DOHH2 (cell line): ENCODE data around the gene NT5DC3.

Experiments used
- EZH2phosphoT487 ChIP-seq: fragments of 200-600 bp; sonication (generic); IDR thresholded peaks from 2 replicates; pipeline ENCODE4 v1.6.1; 2017; ENCODE audit warnings: borderline replicate concordance, mild to moderate bottlenecking, antibody characterized with exemption, low read length, moderate library complexity, mixed read lengths
- TF ChIP-seq, protein P1 (sequence below): fragments of 200-600 bp; sonication (generic); IDR thresholded peaks from one replicate; pipeline ENCODE4 v1.5.1; 2014; ENCODE audit warnings: antibody characterized with exemption, mild to moderate bottlenecking, low read depth, low read length; ENCODE audit not compliant: poor library complexity, severe bottlenecking

DNA sequence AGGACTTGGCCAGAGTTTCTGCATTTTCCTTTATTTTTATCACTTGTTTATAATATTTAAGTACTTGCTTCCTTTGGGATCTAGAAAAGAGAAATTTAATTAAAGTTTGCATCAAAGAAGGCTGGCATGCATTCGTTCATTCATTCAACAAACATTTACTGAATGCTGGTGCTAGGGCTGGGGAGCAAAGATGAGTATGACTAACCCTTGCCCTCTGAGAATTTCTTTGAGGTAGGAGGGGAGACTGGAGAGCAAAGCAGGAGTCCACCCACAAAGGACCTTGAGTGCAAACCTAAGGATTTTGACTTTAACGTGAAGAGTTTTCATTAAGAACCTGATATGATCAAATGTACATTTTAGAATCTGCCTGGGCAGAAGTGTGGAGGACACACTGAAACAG, 16.1 kb upstream of the NT5DC3 start:
- TF ChIP-seq, protein P1, sequence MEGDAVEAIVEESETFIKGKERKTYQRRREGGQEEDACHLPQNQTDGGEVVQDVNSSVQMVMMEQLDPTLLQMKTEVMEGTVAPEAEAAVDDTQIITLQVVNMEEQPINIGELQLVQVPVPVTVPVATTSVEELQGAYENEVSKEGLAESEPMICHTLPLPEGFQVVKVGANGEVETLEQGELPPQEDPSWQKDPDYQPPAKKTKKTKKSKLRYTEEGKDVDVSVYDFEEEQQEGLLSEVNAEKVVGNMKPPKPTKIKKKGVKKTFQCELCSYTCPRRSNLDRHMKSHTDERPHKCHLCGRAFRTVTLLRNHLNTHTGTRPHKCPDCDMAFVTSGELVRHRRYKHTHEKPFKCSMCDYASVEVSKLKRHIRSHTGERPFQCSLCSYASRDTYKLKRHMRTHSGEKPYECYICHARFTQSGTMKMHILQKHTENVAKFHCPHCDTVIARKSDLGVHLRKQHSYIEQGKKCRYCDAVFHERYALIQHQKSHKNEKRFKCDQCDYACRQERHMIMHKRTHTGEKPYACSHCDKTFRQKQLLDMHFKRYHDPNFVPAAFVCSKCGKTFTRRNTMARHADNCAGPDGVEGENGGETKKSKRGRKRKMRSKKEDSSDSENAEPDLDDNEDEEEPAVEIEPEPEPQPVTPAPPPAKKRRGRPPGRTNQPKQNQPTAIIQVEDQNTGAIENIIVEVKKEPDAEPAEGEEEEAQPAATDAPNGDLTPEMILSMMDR, result no peak
- TF ChIP-seq EZH2phosphoT487, result no peak
